T1000 (cell line): Measurements from ENCODE around the gene MOK.

Experiments used
- DNase-seq: peaks from one replicate; lab custom pipeline; 2025; ENCODE audit warnings: mixed read lengths; lab: John Stamatoyannopoulos, UW

MOK gene

DNA sequence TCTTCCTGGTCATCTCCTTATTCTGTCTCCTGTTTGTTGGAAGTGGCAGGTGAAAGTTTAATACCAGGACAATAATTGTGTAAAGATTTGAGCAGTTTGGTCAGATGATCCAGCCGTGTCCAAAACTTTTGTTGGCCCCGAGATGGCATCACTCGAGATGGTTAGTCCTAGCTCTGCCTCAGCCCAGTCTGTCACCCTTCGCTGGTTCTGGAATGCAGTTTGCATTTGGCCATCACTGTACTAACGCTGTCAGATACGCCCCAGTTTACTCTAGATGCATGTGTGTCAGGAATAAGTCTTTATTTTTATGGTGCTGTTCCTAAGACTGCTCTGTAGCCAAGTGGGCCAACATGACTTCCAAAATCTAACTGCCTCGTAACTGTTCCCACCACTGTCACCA is 79.6 kb downstream of the MOK start:
- no peak for DNase-seq

DNA sequence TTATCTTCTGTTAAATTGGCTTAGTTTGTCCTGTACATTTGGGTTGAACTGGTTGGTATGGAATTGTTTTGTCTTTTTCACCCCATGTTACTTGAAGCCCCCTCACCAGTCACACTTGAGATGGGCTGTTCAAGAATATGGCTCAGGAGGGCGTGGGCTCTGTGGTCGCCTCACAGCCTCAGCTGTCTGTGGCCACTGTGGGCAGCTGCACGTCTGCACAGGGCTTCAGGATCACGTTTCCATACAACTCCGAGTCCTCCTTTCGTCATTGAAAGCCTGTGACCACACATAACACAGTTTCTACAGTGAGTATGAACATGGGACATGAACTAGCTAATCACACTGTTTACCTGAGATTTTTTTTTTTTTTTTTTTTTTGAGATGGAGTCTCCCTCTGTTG is 81.3 kb downstream of the MOK start:
- DNase-seq: no peak

DNA sequence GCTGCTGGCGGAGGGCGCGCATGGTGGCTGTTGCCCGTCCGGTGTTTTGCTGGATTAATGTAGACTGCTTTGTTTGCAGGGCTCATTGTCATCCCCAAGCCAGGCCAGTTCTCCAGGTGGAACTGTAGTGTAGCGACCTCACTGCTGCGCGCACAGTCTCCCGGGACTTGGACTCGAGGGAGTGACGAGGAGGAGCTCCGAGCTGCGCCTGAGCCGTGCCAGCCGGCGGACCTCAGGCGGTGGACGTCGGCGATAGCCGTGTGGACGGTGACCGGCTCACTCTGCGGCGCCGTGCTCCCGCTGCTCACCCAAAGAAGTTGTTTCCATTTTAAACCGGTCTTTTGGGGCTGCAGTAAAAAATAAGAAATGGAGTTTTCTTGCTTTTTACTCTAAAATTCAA is 82.2 kb downstream of the MOK start:
- no peak for DNase-seq

DNA sequence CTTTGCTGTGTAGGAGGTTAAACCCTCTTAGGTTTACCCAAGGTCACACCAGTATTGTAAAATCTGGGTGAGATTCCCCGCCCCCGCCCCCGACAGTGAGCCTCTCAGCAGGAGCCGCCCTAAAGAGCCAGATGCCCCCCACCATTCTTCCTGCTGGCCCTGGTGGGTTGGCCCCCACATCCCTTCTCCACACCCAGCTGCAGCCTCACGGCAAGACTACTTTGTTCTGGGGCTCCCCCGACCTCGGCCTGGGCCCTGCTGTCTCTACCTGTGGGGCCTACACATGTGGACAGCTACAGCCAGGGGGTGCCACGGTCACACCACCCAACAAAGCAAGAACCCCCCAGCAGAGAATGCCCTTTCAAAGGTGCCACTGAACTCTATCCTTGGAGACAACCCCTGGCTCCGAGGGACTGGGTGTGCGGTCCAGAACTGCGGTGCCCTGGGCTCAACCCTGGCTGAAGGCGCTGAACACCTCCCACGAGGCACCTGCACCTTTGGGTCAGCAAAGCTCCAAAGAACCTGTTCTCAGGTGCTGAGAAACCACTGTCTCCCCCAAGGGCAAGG is 82.9 kb downstream of the MOK start:
- no peak for DNase-seq

DNA sequence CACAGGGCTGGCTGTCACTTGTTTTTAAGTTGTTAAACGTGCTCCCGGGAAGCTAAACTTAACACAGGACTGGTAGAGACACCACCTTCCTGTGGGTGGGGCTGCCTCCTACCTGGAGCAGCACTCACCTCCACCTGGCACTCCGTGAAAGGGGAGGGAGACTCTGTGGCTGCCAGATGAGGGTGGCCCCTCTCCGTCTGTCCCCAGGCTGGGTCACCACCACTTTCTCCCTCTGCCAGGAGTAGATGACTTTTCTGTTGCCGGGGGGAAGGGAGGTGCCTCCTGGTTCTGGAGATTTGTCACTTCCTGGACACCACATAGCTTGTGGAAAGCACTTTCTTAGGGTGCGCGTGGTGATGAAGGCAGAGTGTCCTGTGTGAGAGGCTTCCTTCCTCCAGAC is 83.9 kb downstream of the MOK start:
- no peak for DNase-seq

DNA sequence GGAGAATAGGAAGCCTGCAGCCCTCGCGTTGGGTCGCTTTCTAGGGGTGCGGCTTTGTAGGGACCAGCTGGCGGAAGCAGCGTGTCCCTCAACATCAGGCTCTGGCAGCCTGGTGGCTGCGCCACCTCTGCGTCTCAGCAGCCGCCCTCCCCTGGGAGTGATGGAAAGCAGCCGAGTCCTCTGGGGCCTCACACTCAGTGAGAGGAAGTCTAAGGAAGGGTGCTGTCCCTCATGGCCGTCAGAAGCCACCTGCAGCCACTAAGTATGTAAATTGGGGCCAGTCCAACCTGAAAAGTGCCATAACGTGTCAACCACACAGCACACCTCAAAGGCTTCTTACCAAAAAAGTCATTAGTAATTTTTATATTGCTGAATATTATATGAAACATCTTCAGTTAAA is 84.9 kb downstream of the MOK start:
- no peak for DNase-seq

DNA sequence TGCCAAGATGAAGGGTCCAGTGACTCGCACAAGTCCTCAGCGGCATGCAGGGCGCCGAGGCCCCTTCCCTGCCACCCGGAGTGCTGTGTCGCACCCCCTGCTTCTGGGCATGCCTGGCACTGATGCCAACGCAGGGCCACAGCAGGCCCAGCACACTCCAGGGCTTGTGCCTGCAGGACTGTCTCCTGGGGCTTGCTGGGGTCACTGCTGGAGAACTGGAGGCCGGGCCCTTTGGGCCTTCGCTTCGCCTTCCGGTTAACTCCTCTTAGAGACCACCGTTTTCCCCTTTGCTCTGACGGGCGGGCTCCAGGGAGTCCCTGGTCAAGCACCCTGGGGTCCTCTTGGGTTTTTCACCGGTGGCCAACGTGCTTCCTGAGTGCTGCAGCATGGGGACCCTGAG is 85.6 kb downstream of the MOK start:
- DNase-seq: no peak

DNA sequence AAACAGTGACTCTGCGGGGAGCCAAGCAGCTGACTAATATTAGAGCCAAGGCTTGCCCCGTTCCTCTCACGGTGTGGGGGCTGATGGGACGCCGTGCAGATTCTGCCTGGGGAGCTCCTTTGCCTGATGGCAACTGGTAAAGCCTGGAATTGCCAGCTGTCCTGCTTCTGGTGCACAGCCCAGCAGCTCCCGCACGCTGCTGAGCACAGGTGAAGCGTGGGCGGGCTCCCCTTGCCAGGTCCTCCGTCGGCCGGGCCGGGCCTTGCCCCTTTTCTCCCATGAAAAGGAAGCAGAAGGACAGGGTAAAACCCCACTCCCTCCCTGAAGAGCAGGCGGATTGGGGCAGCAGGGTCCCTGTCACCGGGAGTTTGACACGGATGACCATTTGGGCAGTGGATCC is 86.3 kb downstream of the MOK start:
- DNase-seq: no peak

DNA sequence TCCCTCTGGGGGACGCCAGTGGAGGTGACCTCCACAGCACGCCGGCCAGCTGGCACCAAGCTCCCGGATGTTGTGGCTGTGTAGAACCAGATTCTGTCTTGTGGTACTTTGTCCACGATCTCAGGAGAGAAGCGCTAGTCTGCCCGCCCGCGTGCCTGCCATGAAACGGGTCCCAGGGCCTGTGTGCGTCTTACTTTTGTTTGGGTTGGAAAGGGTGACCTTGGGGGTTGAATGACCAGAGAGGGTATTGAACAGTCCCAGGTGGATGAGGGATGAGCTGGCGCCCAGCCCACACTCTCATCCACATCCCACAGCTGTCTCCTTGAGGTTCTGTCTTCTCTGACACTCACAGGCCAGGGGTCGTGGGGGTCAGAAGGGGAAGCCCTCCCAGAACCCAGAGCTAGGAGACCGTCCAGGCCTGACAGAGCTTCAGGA is 87.0 kb downstream of the MOK start:
- no peak for DNase-seq

DNA sequence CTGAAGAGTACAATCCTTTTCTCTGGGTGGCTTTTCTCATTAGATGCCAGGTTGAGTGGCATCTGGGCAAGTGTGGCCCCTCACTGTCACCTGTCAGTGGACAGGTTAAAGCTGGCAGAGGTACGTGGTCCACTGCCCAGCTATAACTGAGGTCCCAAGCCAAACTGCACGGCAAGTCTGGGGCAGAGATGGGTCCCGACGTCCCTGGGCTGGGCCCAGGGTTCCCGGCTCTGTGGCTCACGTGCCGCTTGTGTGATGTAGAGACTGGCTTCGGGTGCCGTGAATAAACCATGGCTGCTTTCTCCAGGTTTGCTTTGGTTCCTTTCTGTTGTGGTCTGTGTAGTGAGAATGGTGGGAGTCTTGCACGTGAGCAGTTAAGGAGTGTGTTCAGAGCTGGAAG is 87.6 kb downstream of the MOK start:
- DNase-seq: no peak

DNA sequence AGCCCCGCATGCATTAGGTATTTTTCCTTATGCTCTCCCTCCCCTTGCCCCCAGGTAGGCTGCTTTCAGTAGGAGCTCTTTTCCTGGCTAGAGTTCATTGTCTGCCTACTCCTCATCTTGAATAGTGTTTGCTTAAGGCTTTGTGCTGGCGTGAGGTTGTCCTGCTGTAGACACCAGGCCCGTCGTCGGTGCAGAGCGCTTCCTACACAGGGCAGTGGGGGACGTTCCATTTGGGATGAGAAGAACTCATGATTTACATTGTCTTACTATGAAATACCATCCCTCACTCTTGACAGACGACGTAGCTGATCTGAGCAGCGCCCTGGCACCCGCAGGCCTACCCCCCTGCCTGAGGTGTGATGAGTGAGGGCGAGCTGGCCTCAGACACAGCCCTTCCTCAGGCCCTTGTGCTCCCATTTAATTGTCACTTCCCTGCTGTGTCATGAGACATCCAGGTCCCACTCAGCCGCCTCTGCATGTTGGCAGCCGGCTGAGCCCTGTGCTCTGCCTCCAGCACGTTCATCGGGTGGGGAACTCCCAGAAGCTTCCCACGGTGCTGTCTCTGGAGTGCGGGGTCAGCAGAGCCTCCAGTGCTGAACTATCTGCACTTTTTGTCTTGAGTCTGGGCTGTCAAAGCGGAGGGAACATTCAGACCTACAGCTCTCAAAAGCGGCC is 89.3 kb downstream of the MOK start:
- no peak for DNase-seq

DNA sequence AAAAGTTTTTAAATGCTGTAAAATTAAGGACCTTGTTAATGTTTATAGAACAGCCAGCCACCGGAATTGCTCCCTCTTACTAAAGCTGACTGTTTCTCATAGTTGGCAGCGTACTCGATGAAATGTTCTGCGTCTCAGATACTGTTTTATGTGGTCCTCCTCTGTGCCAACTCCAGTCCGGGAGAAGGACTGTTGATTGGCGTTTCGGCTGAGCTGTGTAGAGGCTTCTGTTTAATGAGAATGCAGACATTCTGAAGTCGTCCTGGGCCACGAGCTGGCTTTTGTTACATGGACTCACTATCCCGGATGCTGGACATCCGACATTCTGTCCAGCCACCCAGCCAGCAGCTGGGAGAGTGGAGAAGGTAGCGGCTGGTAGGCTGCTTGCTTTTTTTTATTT is 89.9 kb downstream of the MOK start:
- DNase-seq: no peak

DNA sequence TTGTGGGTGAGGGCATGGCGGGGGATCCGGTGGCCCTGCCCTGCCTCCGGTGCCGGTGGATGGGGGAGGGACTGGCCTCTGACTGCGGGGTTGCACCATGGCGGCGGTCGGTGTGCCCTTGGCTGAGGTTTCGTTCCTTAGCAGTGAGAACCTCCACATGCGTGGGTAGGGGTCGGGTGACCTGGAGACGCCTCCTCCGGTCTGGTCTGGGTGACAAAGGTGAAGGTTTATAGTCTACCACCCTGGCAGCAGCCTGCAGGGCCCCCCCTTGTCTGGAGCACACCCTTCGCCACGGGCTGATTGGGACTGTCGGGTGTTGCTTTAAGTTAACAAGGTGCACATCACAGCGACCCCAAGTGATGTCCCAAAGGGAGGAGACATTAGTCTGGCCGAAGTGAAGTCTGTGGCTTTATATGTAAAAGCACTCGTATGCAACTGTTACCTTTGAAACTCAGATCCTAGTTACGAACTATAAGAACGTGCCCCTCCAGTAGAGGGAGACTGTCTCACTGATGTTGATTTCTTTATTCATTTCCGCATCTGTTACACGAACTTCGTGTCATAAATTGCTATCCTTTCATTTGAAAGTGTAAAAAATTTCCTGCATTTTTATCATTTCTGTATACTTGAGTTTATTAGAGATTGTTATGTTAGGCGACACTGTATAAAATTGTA is 90.8 kb downstream of the MOK start:
- no peak for DNase-seq

DNA sequence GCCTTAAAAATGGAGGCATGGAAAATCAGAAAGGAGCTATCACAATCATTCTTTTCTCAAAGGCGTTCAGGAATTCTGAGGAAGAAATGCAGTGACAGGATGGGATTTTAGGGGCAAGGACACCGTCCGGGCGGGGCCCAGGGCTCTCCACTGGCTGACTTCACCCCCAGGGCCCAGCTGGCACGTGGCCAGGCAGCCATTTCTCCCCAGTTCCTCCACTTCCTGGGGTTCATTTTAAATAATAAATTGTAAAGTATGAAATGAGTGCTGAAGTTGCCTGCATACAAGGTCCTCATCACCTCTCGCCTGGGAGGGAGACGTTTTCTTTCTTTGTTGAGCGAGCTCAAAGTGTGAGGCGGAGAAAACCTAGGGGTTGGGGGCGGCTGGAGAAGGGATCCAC is 91.5 kb downstream of the MOK start:
- DNase-seq: no peak

DNA sequence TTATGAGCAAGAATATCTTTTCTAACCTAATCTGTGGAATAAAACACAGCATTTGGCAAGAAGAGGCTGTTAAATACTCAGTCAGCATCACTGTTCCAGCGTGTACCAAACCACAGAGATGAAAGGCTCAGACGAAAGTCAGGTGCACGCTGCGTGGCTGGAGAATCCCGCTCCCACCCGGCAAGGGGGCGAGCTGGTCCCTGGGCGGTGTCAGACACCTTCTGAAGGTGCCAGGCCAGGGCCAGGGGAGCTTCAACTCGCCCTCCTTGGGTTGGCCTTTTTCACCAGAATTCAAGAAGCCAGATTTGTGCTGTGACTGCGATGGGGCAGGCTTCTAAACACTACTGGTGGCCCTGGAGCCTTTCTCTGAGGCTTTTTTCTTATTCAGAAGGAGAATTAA is 92.1 kb downstream of the MOK start:
- DNase-seq: no peak

DNA sequence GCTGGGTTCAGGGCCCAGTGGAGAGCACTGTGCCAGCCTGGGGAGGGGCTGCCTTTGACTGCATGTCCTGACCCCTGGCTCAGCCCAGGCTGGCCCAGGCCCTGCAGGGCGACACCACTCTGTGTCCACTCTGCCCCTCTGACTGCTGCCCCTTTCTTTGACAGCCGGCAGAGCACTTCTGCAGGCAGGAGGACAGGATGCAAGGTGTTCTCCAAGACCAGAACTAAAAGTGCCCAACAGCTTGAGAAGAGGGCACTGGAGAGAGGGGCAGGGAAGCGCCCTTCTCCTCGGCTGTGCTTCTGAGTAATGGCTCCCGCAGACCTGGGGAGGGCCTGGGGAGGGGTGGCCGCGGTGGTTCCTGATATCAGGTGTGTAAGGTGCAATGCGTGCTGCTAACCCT is 92.6 kb downstream of the MOK start:
- DNase-seq: no peak

DNA sequence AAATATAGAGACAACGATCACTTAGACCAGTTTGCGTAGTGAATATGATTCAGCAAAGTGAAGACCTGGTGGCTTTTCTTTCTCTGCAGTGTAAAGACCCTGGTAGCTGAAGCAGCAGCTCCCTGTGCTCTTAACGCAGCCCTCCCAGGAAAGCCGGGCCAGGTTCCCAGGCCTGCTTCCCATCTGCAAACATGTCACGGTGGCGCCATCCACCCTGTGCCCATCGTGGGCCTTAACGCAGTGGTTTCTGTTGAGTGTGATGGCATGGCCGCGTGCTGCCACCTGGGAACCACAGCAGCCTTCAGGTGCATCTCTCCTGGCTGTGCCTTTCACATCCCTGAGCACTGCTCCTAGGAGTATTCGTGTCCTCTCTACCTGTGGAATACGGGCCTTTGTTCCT is 93.7 kb downstream of the MOK start:
- no peak for DNase-seq

DNA sequence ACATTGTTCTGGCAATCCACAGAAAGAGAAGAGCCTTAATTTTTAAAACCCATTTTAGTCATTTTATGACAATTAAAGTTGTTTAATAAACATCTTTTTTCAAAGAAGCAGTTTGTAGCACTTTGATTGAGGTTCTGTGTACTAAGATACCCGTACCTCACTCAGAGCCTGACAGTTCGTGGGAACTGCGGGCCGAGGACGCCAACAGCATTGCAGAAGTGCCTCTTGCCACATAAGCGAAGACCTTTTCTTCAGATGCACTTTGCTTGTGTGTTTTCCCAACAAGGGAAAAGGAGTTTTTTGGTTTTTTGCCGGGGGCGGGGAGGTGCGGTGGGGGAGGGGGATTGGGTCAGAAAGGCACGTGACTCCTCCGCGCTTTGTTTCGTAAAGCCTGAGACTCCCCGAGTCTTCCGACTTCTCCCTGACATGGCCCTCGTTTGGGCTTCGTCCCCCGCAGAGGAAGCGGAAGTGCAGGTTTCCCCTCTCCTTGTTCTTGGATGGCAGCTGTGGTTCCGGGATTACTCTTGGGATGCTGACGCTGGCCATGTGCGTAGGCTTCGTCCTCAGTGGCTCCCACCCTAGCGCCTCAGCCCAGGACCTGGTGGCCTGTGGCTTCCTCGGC is 94.4 kb downstream of the MOK start:
- DNase-seq: no peak

DNA sequence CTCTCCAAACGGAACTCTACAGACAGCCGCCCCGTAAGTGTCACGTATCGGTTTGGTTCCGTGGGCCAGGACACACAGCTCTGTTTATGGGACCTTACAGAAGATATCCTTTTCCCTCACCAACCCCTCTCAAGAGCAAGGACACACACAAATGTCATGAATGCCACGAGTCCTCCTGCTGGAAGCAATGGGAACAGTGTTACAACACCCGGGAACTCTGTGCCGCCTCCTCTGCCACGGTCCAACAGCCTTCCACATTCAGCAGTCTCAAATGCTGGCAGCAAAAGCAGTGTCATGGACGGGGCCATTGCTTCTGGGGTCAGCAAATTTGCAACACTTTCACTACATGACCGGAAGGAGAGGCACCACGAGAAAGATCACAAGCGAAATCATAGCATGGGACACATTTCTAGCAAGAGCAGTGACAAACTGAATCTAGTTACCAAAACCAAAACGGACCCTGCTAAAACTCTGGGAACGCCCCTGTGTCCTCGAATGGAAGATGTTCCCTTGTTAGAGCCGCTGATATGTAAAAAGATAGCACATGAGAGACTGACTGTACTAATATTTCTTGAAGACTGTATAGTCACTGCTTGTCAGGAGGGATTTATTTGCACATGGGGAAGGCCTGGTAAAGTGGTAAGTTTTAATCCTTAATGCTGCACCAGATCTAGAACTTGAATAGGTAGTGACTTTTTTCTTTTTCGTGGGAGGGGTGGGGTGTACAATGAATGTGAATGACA is 95.6 kb downstream of the MOK start:
- no peak for DNase-seq

DNA sequence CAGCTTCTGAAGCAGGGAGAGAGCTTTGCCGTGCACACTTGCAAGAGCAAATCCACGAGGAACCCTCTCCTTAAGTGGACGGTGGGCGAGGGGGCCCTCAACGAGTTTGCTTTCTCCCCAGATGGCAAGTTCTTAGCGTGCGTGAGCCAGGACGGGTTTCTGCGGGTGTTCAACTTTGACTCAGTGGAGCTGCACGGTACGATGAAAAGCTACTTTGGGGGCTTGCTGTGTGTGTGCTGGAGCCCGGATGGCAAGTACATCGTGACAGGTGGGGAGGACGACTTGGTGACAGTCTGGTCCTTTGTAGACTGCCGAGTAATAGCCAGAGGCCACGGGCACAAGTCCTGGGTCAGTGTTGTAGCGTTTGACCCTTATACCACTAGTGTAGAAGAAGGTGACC is 96.2 kb downstream of the MOK start:
- DNase-seq: no peak

DNA sequence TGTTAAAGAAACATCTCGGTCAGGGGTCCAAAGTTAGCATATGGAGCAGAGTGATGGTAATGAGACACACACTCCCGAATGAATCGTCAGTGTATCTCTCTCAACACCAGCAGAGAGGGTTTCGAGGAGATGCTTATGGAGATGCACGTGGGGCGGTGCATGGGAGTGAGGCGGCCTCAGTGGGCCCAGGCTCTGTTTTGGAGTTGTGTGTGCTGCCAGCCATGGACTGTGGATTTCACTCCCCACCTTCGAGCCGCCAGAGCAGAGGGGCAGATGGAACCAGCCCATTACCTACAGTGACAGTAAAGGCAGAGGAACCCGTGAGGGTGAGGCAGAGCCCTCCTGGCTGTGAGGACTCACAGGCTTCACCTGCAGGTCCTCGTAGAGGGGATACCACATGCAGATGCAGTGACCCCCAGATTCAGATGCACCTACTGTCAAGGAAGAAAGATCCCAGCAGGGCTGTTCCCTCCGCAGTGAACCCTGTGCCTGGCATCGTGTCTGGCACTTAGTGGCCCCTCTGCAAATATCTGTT is 97.1 kb downstream of the MOK start:
- no peak for DNase-seq

DNA sequence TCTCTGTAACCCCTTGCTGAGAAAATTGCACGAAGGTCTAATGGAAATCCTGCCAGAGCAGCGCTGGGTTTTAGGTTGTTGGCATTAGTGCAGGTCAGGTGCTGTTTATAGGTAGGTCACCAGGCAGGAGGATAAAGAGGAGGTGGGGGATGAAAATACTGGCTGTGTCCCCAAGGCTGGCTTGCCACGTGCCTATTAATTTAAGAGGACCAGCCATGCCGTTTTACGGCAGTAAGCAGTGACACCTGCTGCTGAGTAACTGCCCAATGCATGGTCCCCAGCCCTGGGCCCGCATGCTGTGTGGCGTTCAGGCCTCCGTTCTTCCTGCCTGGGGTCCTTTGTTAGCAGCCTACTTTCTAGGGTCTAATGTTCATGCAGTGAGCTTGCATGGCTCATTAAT is 98.0 kb downstream of the MOK start:
- no peak for DNase-seq
